ENCODE results near the gene ARHGAP6.

GRCh38 chrX:11423949-11424348, 241.8 kb downstream of the ARHGAP6 start:
- no peak for TF ChIP-seq CTCF (conservative IDR thresholded peaks at IDR 0.05)
- TF ChIP-seq ZFX (IDR thresholded peaks at IDR 0.05): no peak

Measured in C4-2B (cell line).